Peyer's patch (tissue), 4 donors: ENCODE measurements around the gene MECP2. TPM values are rescaled to one million over a fixed set of nuclear protein-coding genes. Genes with fewer than 3 reads are reported as not detected.

Experiments
- DNase-seq, 3 donors: peaks; one replicate each; pipeline ENCODE4 v3.0.0-alpha.2; 2017 to 2019
- H3K27ac ChIP-seq, 4 donors: fragments of 200-600 bp; sonication (generic); one replicate each; pipeline ENCODE4 v1.5.1; 2016 to 2019
- H3K27me3 ChIP-seq, 2 donors: fragments of 200-600 bp; sonication (generic); one replicate each; pipeline ENCODE4 v1.5.1; 2019
- H3K36me3 ChIP-seq, 3 donors: fragments of 200-600 bp; sonication (generic); one replicate each; pipeline ENCODE4 v1.5.1; 2016 to 2019
- H3K4me1 ChIP-seq, 4 donors: fragments of 200-600 bp; sonication (generic); one replicate each; pipeline ENCODE4 v1.5.1; 2016 to 2019
- H3K4me3 ChIP-seq, 4 donors: fragments of 200-600 bp; sonication (generic); 1 replicate in 3 of 4; 2 replicates in 1 of 4; pipeline ENCODE4 v1.5.1; 2016 to 2019; ENCODE audit warnings: mild to moderate bottlenecking in 1 of 4
- H3K9me3 ChIP-seq, 4 donors: fragments of 200-600 bp; sonication (generic); one replicate each; pipeline ENCODE4 v1.5.1; 2016 to 2019; ENCODE audit warnings: mild to moderate bottlenecking in 1 of 4
- CTCF ChIP-seq, 6 experiments: fragments of 450-650 bp in 4 of 6; fragments of 200-600 bp in 2 of 6; sonication (generic) in 1 of 6; IDR thresholded peaks; one replicate each; pipeline ENCODE4 v1.5.1; 2017 to 2019; ENCODE audit warnings: antibody characterized with exemption in 6 of 6, mild to moderate bottlenecking in 3 of 6, moderate library complexity in 1 of 6
- POLR2A ChIP-seq, 2 donors: fragments of 450-650 bp; IDR thresholded peaks; one replicate each; pipeline ENCODE4 v1.5.1; 2017; ENCODE audit warnings: antibody characterized with exemption in 2 of 2, mild to moderate bottlenecking in 2 of 2, moderate library complexity in 2 of 2
- total RNA-seq, 4 donors: library from RNA; depleted of rRNA; stranded (reverse); fragments of >200 nt; gene quantifications; one replicate each; pipeline ENCODE4 v1.1.0, GENCODE V29; 2016

The MECP2 gene
- total RNA-seq, 4 donors from 2014 or later = 39.8 to 147 (median 55.4) TPM

DNA sequence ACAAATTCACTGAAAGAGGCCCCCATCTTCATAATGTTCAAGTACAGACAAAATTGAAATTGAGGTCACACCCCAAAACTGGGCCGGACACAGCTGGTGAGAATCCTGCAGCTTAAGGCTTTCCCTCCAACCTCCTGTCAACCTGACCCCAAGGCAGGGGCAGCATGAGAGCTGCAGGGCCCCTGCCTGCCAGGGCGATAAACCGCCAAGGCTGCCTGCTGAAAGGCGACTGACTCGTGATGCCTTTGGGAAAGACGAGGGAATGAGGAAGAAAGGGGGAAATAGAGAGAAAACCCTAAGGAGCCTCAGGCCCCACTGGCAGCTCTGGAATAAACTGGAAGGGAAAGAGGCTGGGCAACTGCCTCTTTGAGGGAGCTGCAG, 70.5 kb downstream of the MECP2 start:
- no peaks in the 10 kb centered on the region for H3K27me3 ChIP-seq
- no peak for TF ChIP-seq POLR2A (IDR thresholded peaks at IDR 0.05)
- no peak for TF ChIP-seq CTCF (IDR thresholded peaks at IDR 0.05)
- DNase-seq = no peak
- H3K4me3 ChIP-seq = no peak overlapping the region
- H3K36me3 ChIP-seq = peaks cover 0 to 27% (median 0%) of the 10 kb centered on the region in 3 donors
- no peak overlapping the region for H3K27ac ChIP-seq
- H3K4me1 ChIP-seq = peaks cover 0 to 11% (median 0%) of the 10 kb centered on the region in 4 donors
- no peaks in the 10 kb centered on the region for H3K9me3 ChIP-seq

- DNase-seq = no peak
- TF ChIP-seq CTCF (IDR thresholded peaks at IDR 0.05) (no peak), POLR2A (IDR thresholded peaks at IDR 0.05) (no peak)
- no peak overlapping the region for H3K4me3 ChIP-seq
- no peak overlapping the region for H3K27ac ChIP-seq
- H3K27me3 ChIP-seq = no peaks in the 10 kb centered on the region
- no peaks in the 10 kb centered on the region for H3K9me3 ChIP-seq
- peaks cover 0 to 11% (median 0%) of the 10 kb centered on the region in 4 donors for H3K4me1 ChIP-seq
- peaks cover 0 to 21% (median 0%) of the 10 kb centered on the region in 3 donors for H3K36me3 ChIP-seq
Observed at GRCh38 chrX:154026136-154027021, 71.1 kb downstream of the MECP2 start.

GRCh38 chrX:154025230-154025629, 72.3 kb downstream of the MECP2 start:
- Histone ChIP-seq H3K27ac (no peak overlapping the region), H3K4me3 (no peak overlapping the region), H3K27me3 (no peaks in the 10 kb centered on the region), H3K4me1 (peaks cover 0 to 11% (median 0%) of the 10 kb centered on the region in 4 donors), H3K9me3 (no peaks in the 10 kb centered on the region), H3K36me3 (peaks cover 0 to 9% (median 0%) of the 10 kb centered on the region in 3 donors)
- no peak for DNase-seq
- TF ChIP-seq POLR2A (IDR thresholded peaks at IDR 0.05) = no peak
- no peak for TF ChIP-seq CTCF (IDR thresholded peaks at IDR 0.05)

GRCh38 chrX:154024271-154024670, 73.2 kb downstream of the MECP2 start:
- TF ChIP-seq POLR2A (IDR thresholded peaks at IDR 0.05) (no peak), CTCF (IDR thresholded peaks at IDR 0.05) (no peak)
- H3K27me3 ChIP-seq = no peaks in the 10 kb centered on the region
- no peak overlapping the region for H3K4me3 ChIP-seq
- peaks cover 0 to 9% (median 0%) of the 10 kb centered on the region in 4 donors for H3K4me1 ChIP-seq
- no peaks in the 10 kb centered on the region for H3K9me3 ChIP-seq
- no peak for DNase-seq
- peaks cover 0 to 9% (median 0%) of the 10 kb centered on the region in 3 donors for H3K36me3 ChIP-seq
- H3K27ac ChIP-seq = no peak overlapping the region

GRCh38 chrX:154023276-154024000, 74.1 kb downstream of the MECP2 start:
- H3K4me1 ChIP-seq = peaks cover 0 to under 1% (median 0%) of the 10 kb centered on the region in 4 donors
- H3K27me3 ChIP-seq = no peaks in the 10 kb centered on the region
- H3K9me3 ChIP-seq = no peaks in the 10 kb centered on the region
- H3K27ac ChIP-seq = peak overlapping the region in 1 of 4 donors; percentile 1
- peaks cover 0 to 9% (median 0%) of the 10 kb centered on the region in 3 donors for H3K36me3 ChIP-seq
- no peak overlapping the region for H3K4me3 ChIP-seq
- TF ChIP-seq POLR2A (IDR thresholded peaks at IDR 0.05) (no peak), CTCF (IDR thresholded peaks at IDR 0.05) (no peak)
- no peak for DNase-seq
